DOHH2 (cell line): ENCODE measurements around the gene DCAF10.

Source experiments
- H3F3A ChIP-seq: fragments of 200-600 bp; sonication (generic), shearing (Covaris generic); 2 replicates; pipeline ENCODE4 v1.6.0; 2016; ENCODE audit warnings: antibody characterized with exemption, mild to moderate bottlenecking; ENCODE audit not compliant: control insufficient read depth, insufficient read depth
- H3K27ac ChIP-seq: fragments of 200-600 bp; sonication (generic); 2 replicates; pipeline ENCODE4 v1.5.1; 2014; ENCODE audit warnings: low read depth, mild to moderate bottlenecking, low read length, moderate library complexity
- H3K27me3 ChIP-seq: fragments of 200-600 bp; sonication (generic); 2 replicates; pipeline ENCODE4 v1.6.1; 2014; ENCODE audit warnings: mild to moderate bottlenecking, low read length, mixed read lengths; ENCODE audit not compliant: control insufficient read depth
- H3K36me3 ChIP-seq: fragments of 200-600 bp; sonication (generic); 2 replicates; pipeline ENCODE4 v1.6.1; 2014; ENCODE audit warnings: mild to moderate bottlenecking, low read length, moderate library complexity, mixed read lengths; ENCODE audit not compliant: control insufficient read depth
- H3K4me1 ChIP-seq: fragments of 200-600 bp; sonication (generic); 2 replicates; pipeline ENCODE4 v1.6.1; 2014; ENCODE audit warnings: mild to moderate bottlenecking, low read length, mixed read lengths; ENCODE audit not compliant: control insufficient read depth
- H3K4me2 ChIP-seq: fragments of 200-600 bp; sonication (generic); 2 replicates; pipeline ENCODE4 v1.6.0; 2014; ENCODE audit warnings: mild to moderate bottlenecking, low read length, moderate library complexity
- H3K4me3 ChIP-seq: fragments of 200-600 bp; sonication (generic); 2 replicates; pipeline ENCODE4 v1.5.1; 2014; ENCODE audit warnings: mild to moderate bottlenecking, low read length, mixed read lengths
- H3K79me2 ChIP-seq: fragments of 200-600 bp; sonication (generic); 2 replicates; pipeline ENCODE4 v1.6.1; 2014; ENCODE audit warnings: mild to moderate bottlenecking, low read length, mixed read lengths; ENCODE audit not compliant: control insufficient read depth
- H3K9me2 ChIP-seq: fragments of 200-600 bp; sonication (generic); replicated peaks from 2 replicates; pipeline ENCODE4 v1.6.1; 2014; ENCODE audit warnings: mild to moderate bottlenecking, low read length, mixed read lengths; ENCODE audit not compliant: control insufficient read depth
- H3K9me3 ChIP-seq: fragments of 200-600 bp; sonication (generic); 2 replicates; pipeline ENCODE4 v1.6.1; 2014; ENCODE audit warnings: antibody characterized with exemption, low read length, mixed read lengths; ENCODE audit not compliant: control insufficient read depth, insufficient read depth
- H4K20me1 ChIP-seq: fragments of 200-600 bp; sonication (generic); 2 replicates; pipeline ENCODE4 v1.6.0; 2014; ENCODE audit warnings: low read depth, mild to moderate bottlenecking, antibody characterized with exemption, low read length, moderate library complexity; ENCODE audit not compliant: control insufficient read depth, insufficient read depth
- CTCF ChIP-seq: fragments of 200-600 bp; sonication (generic); IDR thresholded peaks from one replicate; pipeline ENCODE4 v1.5.1; 2014; ENCODE audit warnings: antibody characterized with exemption, mild to moderate bottlenecking, low read depth, low read length; ENCODE audit not compliant: poor library complexity, severe bottlenecking
- EZH2phosphoT487 ChIP-seq: fragments of 200-600 bp; sonication (generic); IDR thresholded peaks from 2 replicates; pipeline ENCODE4 v1.6.1; 2017; ENCODE audit warnings: borderline replicate concordance, mild to moderate bottlenecking, antibody characterized with exemption, low read length, moderate library complexity, mixed read lengths

Gene DCAF10

GRCh38 chr9:37796232-37796631 is 4.4 kb upstream of the DCAF10 start:
- H3K27me3 ChIP-seq: peaks cover 3% of the 10 kb centered on the region; the same call in 1 of the 2 replicates
- H3K9me3 ChIP-seq: no peaks in the 10 kb centered on the region
- no peak overlapping the region for H3K27ac ChIP-seq
- H3K9me2 ChIP-seq: no peaks in the 10 kb centered on the region
- no peaks in the 10 kb centered on the region for H4K20me1 ChIP-seq
- H3K79me2 ChIP-seq: peaks cover 12% of the 10 kb centered on the region
- H3K36me3 ChIP-seq: peaks cover 4% of the 10 kb centered on the region; the same call in 1 of the 2 replicates
- no peaks in the 10 kb centered on the region for H3F3A ChIP-seq
- H3K4me2 ChIP-seq: no peak overlapping the region
- H3K4me1 ChIP-seq: peaks cover 6% of the 10 kb centered on the region
- H3K4me3 ChIP-seq: no peak overlapping the region
- TF ChIP-seq CTCF (no peak), EZH2phosphoT487 (no peak)

GRCh38 chr9:37798677-37799076 is 1.9 kb upstream of the DCAF10 start:
- Histone ChIP-seq H3K9me3 (no peaks in the 10 kb centered on the region), H3F3A (no peaks in the 10 kb centered on the region), H3K4me3 (no peak overlapping the region), H4K20me1 (peaks cover 11% of the 10 kb centered on the region), H3K4me1 (peaks cover 23% of the 10 kb centered on the region), H3K79me2 (peaks cover 36% of the 10 kb centered on the region), H3K27ac (no peak overlapping the region), H3K27me3 (peaks cover 3% of the 10 kb centered on the region; the same call in 1 of the 2 replicates), H3K9me2 (no peaks in the 10 kb centered on the region), H3K4me2 (no peak overlapping the region), H3K36me3 (peaks cover 23% of the 10 kb centered on the region)
- no peak for TF ChIP-seq CTCF
- no peak for TF ChIP-seq EZH2phosphoT487

- H3K4me3 ChIP-seq: peak overlapping the region; percentile 88
- H3K4me2 ChIP-seq: peak overlapping the region; percentile 93
- H3K36me3 ChIP-seq: peaks cover 26% of the 10 kb centered on the region
- TF ChIP-seq CTCF (no peak), EZH2phosphoT487 (no peak)
- H3K27me3 ChIP-seq: no peaks in the 10 kb centered on the region
- peaks cover 63% of the 10 kb centered on the region for H3K79me2 ChIP-seq
- no peaks in the 10 kb centered on the region for H3F3A ChIP-seq
- H3K9me2 ChIP-seq: no peaks in the 10 kb centered on the region
- H3K9me3 ChIP-seq: no peaks in the 10 kb centered on the region
- H3K27ac ChIP-seq: peak overlapping the region; percentile 62
- peaks cover 11% of the 10 kb centered on the region for H4K20me1 ChIP-seq
- peaks cover 23% of the 10 kb centered on the region for H3K4me1 ChIP-seq
These were observed 772 bp downstream of the DCAF10 start for GRCh38 chr9:37801287-37801850.
